ENCODE results near the gene KAT7. TPM values are rescaled to one million over a fixed set of nuclear protein-coding genes. Genes with fewer than 3 reads are reported as not detected.

KAT7 gene
- total and polyA plus RNA-seq, 10 of the 15 experiments (the other 5 are each of a cell fraction or from before 2014, with no cell fraction given) = 6.6 to 45.8 (median 26.3) TPM

DNA sequence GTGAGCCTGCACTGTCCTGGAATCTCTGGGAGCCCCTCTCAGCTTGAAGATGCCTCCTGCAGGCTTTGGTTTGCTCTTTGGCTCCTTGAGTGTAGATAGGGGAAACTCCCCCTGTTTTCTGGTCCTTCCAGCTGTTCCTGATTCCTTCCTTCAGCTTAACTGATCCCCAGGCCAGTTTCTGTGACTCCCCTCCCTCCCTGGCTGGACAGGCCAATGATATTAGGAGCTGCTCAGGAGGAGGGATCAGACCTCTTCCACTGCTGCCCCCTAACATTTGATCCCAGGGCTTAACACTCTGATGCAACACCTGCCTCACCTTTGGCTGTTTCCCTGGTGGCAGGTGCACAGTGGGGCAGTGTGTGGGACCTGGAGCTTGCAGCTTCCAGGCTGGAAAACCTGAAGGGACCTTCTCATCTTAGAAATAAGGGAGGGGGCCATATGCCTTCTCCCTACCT, 59.6 kb downstream of the KAT7 start, which contains the start of gene TAC4:
TSS of gene TAC4 (minus strand) at position 51 of the 455 bp plus-strand sequence. CDS start 52 bp downstream, outside the sequence.
- ChIA-PET RAD21 (ENCODE audit: unreplicated experiment) (no interaction called here), SMC1A (ENCODE audit: uncharacterized antibody, unreplicated experiment) (no interaction called here), POLR2A (no interaction called here), CTCF (interaction anchor here (1.1 to 2.6 kb wide), 2 partner anchors 12 to 291 kb away, joined by 3 to 8 read pairs; no protein-coding TSS in a partner anchor)
- H3K4me3 ChIP-seq = no peak within 1 kb of the TSS
- in situ Hi-C loops (cut with MboI) (loop anchor here (10.0 kb wide), 1 partner anchor 283 kb away; no protein-coding TSS in a partner anchor), intact Hi-C loops (cut with micrococcal nuclease; ENCODE audit: unreplicated experiment) (no loop called here)
- TF ChIP-seq NR2F1 (conservative IDR thresholded peaks at IDR 0.05) (no peak), BCL11A (IDR thresholded peaks at IDR 0.05; ENCODE audit: low read depth, low read length) (no peak), EP300 (IDR thresholded peaks at IDR 0.05; ENCODE audit: borderline replicate concordance in 1 of 2, control insufficient read depth in 1 of 2, low read depth in 2 of 2, low read length in 2 of 2) (no peak), TARDBP (IDR thresholded peaks at IDR 0.05; ENCODE audit: borderline replicate concordance) (no peak), NR2C1 (IDR thresholded peaks at IDR 0.05) (no peak), RB1 (IDR thresholded peaks at IDR 0.05; ENCODE audit: borderline replicate concordance) (no peak), MEF2B (IDR thresholded peaks at IDR 0.05; ENCODE audit: partially characterized antibody, poor library complexity, severe bottlenecking) (no peak), HDGF (IDR thresholded peaks at IDR 0.05) (no peak), ZZZ3 (IDR thresholded peaks at IDR 0.05; ENCODE audit: control insufficient read depth, insufficient read length, low read depth) (no peak), GATAD2B (conservative IDR thresholded peaks at IDR 0.05; ENCODE audit: low read depth) (no peak), POLR2AphosphoS2 (IDR thresholded peaks at IDR 0.05; ENCODE audit: low read depth, low read length) (no peak), ZSCAN29 (IDR thresholded peaks at IDR 0.05) (no peak), IRF4 (IDR thresholded peaks at IDR 0.05; ENCODE audit: low read depth, low read length) (no peak)
- TF ChIP-seq, protein P1, sequence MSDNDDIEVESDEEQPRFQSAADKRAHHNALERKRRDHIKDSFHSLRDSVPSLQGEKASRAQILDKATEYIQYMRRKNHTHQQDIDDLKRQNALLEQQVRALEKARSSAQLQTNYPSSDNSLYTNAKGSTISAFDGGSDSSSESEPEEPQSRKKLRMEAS (IDR thresholded peaks at IDR 0.05; ENCODE audit: low read depth, low read length) = no peak
- TF ChIP-seq, protein P2, sequence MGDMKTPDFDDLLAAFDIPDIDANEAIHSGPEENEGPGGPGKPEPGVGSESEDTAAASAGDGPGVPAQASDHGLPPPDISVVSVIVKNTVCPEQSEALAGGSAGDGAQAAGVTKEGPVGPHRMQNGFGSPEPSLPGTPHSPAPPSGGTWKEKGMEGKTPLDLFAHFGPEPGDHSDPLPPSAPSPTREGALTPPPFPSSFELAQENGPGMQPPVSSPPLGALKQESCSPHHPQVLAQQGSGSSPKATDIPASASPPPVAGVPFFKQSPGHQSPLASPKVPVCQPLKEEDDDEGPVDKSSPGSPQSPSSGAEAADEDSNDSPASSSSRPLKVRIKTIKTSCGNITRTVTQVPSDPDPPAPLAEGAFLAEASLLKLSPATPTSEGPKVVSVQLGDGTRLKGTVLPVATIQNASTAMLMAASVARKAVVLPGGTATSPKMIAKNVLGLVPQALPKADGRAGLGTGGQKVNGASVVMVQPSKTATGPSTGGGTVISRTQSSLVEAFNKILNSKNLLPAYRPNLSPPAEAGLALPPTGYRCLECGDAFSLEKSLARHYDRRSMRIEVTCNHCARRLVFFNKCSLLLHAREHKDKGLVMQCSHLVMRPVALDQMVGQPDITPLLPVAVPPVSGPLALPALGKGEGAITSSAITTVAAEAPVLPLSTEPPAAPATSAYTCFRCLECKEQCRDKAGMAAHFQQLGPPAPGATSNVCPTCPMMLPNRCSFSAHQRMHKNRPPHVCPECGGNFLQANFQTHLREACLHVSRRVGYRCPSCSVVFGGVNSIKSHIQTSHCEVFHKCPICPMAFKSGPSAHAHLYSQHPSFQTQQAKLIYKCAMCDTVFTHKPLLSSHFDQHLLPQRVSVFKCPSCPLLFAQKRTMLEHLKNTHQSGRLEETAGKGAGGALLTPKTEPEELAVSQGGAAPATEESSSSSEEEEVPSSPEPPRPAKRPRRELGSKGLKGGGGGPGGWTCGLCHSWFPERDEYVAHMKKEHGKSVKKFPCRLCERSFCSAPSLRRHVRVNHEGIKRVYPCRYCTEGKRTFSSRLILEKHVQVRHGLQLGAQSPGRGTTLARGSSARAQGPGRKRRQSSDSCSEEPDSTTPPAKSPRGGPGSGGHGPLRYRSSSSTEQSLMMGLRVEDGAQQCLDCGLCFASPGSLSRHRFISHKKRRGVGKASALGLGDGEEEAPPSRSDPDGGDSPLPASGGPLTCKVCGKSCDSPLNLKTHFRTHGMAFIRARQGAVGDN (IDR thresholded peaks at IDR 0.05) = no peak
- TF ChIP-seq, protein P3, sequence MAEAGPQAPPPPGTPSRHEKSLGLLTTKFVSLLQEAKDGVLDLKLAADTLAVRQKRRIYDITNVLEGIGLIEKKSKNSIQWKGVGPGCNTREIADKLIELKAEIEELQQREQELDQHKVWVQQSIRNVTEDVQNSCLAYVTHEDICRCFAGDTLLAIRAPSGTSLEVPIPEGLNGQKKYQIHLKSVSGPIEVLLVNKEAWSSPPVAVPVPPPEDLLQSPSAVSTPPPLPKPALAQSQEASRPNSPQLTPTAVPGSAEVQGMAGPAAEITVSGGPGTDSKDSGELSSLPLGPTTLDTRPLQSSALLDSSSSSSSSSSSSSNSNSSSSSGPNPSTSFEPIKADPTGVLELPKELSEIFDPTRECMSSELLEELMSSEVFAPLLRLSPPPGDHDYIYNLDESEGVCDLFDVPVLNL (IDR thresholded peaks at IDR 0.05; ENCODE audit: low read depth, low read length) = no peak
- H2AFZ ChIP-seq (ENCODE audit: control insufficient read depth, low read depth, low read length) = no peak within 1 kb of the TSS
- FAIRE-seq = no peak
- H3K4me2 ChIP-seq (ENCODE audit: control insufficient read depth, insufficient read depth) = no peak within 1 kb of the TSS
- no peaks in the 10 kb centered on the region for H3K4me1 ChIP-seq (ENCODE audit: control insufficient read depth, insufficient read depth, low read length)
- no peaks in the 10 kb centered on the region for H4K20me1 ChIP-seq (ENCODE audit: control insufficient read depth, insufficient read depth)
- H3K27me3 ChIP-seq (replicated peaks in 1 of 2; ENCODE audit: control insufficient read depth in 2 of 2, insufficient read depth in 2 of 2, low read length in 1 of 2) = no peaks in the 10 kb centered on the region; a peak in 3 of 4 replicates
- ATAC-seq = no peak
- H3K27ac ChIP-seq (ENCODE audit: control insufficient read depth, insufficient read depth) = no peak within 1 kb of the TSS
- H3K9me3 ChIP-seq (replicated peaks; ENCODE audit: control insufficient read depth, insufficient read depth, low read length) = no peaks in the 10 kb centered on the region
- no peaks in the 10 kb centered on the region; a peak in 1 of 4 replicates for H3K36me3 ChIP-seq (ENCODE audit: control insufficient read depth in 2 of 2, insufficient read depth in 2 of 2, low read length in 1 of 2)
- no peak within 1 kb of the TSS for H3K9ac ChIP-seq (ENCODE audit: control insufficient read depth, insufficient read depth, low read length)
- no peak for DNase-seq (ENCODE audit: low read depth, low spot score)
- H3K79me2 ChIP-seq (ENCODE audit: control insufficient read depth, insufficient read depth, low read length) = no peaks in the 10 kb centered on the region
- no TSS peak for BruUV-seq (replicated peaks)

Measured in GM12878 (cell line).